ENCODE results near the gene ZNF695.

The ZNF695 gene

GRCh38 chr1:246954126-246954525 lies 53.7 kb downstream of the ZNF695 start:
- no peak for DNase-seq

DNA sequence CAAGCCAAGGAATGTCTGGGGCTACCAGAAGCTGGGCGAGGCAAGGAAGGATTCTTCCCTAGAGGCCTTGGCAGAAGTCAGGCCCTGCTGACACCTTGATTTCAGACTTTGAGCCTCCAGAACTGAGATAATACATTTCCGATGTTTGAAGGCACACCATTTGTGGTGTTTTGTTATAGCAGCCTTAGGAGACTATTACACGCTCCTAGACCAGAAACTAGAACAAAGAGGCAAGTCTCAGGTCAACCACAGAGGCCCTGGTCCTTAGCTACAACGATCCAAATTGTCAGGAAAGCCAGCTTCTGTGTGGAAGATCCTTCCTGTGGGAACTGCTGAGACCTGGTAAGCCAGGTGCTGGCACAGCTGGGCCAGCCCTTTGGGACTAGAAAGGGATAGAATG lies 56.4 kb downstream of the ZNF695 start:
- no peak for DNase-seq

GRCh38 chr1:246949956-246950355 lies 57.9 kb downstream of the ZNF695 start:
- DNase-seq: no peak

DNA sequence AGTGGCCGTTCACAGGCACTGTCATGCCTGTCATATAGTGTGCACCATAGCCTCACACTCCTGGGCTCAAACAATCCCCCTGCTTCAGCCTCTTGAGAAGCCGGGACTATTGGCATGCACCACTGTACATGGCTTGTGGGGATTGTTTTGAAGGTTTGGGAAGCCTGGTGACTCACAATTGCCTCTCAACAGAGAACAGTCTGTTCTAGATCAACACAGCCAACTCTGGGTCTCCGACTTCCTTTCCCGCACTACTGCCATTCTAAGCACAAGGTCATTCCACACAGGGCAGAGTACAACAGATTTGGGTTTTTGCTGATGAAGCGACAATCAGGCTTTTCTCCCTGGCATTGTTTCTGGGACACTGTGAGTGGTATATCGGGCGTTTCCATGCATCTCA lies 60.6 kb downstream of the ZNF695 start:
- DNase-seq: no peak

DNA sequence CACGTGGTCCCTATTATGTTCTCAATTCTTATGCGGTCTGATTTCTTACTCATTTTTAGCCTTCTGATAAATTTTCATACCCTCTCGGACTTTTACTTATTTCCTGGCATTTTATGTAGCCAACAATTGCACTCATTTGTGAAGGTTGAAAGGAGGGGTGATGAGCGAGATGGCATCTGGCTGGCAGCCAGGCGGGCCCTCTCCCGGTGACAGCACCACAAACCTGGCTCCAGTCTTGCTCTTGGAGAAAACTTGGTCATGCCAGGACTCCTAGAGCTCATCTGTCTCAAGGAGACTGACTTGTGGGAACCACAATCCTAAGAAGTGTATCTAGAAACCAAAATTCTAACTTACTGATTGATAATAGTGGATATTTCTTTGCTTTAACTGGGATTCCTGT lies 61.5 kb downstream of the ZNF695 start:
- no peak for DNase-seq

Data from amniotic stem cell (primary cell).